22Rv1 (cell line): ENCODE results near the gene ABCA1.

ENCODE experiments used
- H3K27ac ChIP-seq: fragments of 450-650 bp; 2 replicates; pipeline ENCODE4 v1.5.1; 2017
- CTCF ChIP-seq: fragments of 450-650 bp; IDR thresholded peaks from 2 replicates; pipeline ENCODE4 v1.5.1; 2017; ENCODE audit warnings: mild to moderate bottlenecking
- ZFX ChIP-seq: fragments of 450-650 bp; IDR thresholded peaks from 2 replicates; pipeline ENCODE4 v1.6.1; 2017; ENCODE audit warnings: antibody characterized with exemption, borderline replicate concordance

ABCA1 gene

DNA sequence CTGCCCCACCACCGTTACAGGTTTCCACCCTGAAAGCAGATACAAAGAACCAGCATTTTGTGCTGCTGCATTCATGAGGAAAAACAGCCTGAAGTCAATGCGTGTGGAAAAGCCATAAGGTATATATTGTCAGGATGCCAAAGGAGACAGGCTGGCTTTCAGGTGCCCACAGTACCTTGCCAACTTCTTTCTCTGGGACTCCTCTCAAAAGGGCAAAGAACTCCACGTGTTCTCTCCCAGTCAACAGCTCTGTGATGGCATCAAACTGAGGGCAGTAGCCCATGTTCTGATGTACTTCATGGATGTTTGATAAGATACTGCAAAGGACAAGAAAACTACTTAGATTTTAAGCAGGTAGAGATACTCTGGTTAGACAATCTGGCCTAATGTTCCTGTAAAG is 139.7 kb downstream of the ABCA1 start:
- H3K27ac ChIP-seq = no peak overlapping the region
- TF ChIP-seq CTCF (no peak), ZFX (no peak)

GRCh38 chr9:104787306-104788015 is 140.5 kb downstream of the ABCA1 start:
- TF ChIP-seq CTCF = no peak
- H3K27ac ChIP-seq = no peak overlapping the region

DNA sequence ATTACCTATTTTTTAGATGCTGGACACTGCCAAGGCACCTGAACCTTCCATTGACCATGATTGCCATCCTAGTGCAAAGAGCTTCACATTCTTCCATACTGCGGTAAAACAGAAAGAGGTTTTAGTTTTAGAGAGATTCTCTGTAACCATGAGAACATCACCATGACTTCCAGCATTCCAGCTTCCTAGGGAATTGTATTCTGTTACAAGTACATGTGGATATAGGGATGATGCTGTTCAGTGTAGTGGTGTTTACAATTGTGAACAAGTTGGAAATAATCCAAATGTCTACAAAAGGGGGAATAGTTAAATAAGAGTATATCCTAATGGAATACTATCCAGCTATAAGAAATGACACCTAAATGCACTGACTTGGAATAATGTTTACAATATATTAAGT is 141.7 kb downstream of the ABCA1 start:
- no peak overlapping the region for H3K27ac ChIP-seq

GRCh38 chr9:104784098-104784497 is 143.9 kb downstream of the ABCA1 start:
- H3K27ac ChIP-seq = no peak overlapping the region
- TF ChIP-seq ZFX = no peak
- TF ChIP-seq CTCF = no peak

More for the DNA sequence above, 141.7 kb downstream of the ABCA1 start:
- TF ChIP-seq ZFX (no peak), CTCF (no peak)

DNA sequence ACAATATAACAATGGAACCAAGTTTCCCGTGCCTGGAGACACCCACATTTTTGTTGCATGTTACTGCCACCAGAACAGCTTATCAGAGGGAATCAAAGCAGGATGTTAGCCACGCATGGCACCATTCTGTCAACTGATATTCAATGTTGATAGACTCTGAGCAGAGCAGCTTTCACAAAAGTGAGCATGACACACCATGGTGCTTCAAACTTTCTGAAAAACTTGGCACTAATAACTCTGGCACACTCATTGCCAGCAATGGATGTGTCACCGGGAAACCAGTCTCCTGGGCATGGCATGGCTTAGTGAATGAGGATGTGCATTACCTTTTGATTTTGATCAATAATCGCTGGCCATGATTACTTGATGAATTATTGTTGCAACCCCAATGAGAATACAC is 144.4 kb downstream of the ABCA1 start:
- no peak for TF ChIP-seq ZFX
- no peak overlapping the region for H3K27ac ChIP-seq

DNA sequence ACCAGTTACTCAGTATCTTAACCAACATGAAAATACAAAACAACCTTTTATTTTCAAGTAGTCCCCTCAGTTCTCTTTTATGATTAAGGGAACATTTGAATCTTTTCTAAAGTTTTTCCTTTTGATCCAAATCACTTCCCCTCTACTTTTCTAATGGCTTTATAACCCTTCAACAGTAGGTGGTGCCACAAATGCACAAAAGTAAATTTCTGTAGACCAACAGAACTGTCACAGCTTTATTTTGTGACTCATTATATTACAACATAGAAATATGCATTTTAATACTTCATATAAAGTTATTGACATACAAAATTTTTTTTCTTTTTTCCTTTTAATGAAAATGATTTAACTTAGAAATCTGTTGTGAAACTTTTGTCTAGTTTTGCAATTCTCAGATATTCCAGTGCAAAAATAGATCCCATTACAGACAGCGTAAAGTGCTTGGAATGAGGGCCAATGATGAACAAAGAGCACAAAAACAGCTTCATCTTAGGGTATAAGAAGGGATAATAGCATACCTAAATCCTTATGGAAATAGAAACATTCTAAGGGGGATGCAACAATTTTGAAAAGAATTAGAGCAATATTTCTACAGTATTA is 147.1 kb downstream of the ABCA1 start:
- TF ChIP-seq CTCF (peak; percentile 72), ZFX (no peak)

GRCh38 chr9:104779946-104780535 is 147.9 kb downstream of the ABCA1 start:
- H3K27ac ChIP-seq = no peak overlapping the region
- TF ChIP-seq CTCF (no peak), ZFX (no peak)

More for the DNA sequence above, 147.1 kb downstream of the ABCA1 start:
- no peak overlapping the region for H3K27ac ChIP-seq
